CD4-positive, alpha-beta T cell treated with Interleukin-6 for 4 hours (primary cell): ENCODE results near the gene GABRQ.
A peak's percentile ranks its signal among the peaks of the same experiment; 100 is the strongest.

Experiments
- DNase-seq: peaks from one replicate; pipeline ENCODE4 v3.0.0-alpha.2; 2020; ENCODE audit warnings: mixed read lengths

Gene GABRQ

GRCh38 chrX:152637649-152638442 lies at the start of gene GABRQ:
GABRQ (plus strand) TSS chrX:152637895; CDS start chrX:152638203, 308 bp downstream.
- no peak for DNase-seq

- DNase-seq = no peak
These were observed 49.5 kb upstream of the GABRQ start for GRCh38 chrX:152588206-152588605.

- DNase-seq = no peak
These were observed 36.7 kb upstream of the GABRQ start for GRCh38 chrX:152600853-152601633.

- no peak for DNase-seq
These were observed 35.7 kb upstream of the GABRQ start for GRCh38 chrX:152601848-152602616.

- no peak for DNase-seq
These were observed 22.9 kb upstream of the GABRQ start for GRCh38 chrX:152614791-152615190.

GRCh38 chrX:152619897-152620296 lies 17.8 kb upstream of the GABRQ start:
- DNase-seq = no peak

- peak; percentile 31 for DNase-seq
These were observed 5.1 kb upstream of the GABRQ start for GRCh38 chrX:152632445-152633097.

- no peak for DNase-seq
These were observed 1.8 kb upstream of the GABRQ start for GRCh38 chrX:152635941-152636340.

- no peak for DNase-seq
These were observed 779 bp downstream of the GABRQ start for GRCh38 chrX:152638443-152638904.

GRCh38 chrX:152639426-152639825 lies 1.7 kb downstream of the GABRQ start:
- DNase-seq = no peak

- no peak for DNase-seq
These were observed 2.5 kb downstream of the GABRQ start for GRCh38 chrX:152640034-152640818.

- no peak for DNase-seq
These were observed 3.7 kb downstream of the GABRQ start for GRCh38 chrX:152641256-152641875.

- DNase-seq = no peak
These were observed 4.3 kb downstream of the GABRQ start for GRCh38 chrX:152641996-152642395.

GRCh38 chrX:152642931-152643564 lies 5.4 kb downstream of the GABRQ start:
- DNase-seq = no peak

- DNase-seq = no peak
These were observed 9.3 kb downstream of the GABRQ start for GRCh38 chrX:152646961-152647360.

GRCh38 chrX:152647978-152648377 lies 10.3 kb downstream of the GABRQ start:
- DNase-seq = no peak

GRCh38 chrX:152652060-152652459 lies 14.4 kb downstream of the GABRQ start:
- no peak for DNase-seq

GRCh38 chrX:152652467-152652866 lies 14.8 kb downstream of the GABRQ start:
- no peak for DNase-seq

GRCh38 chrX:152656087-152656486 lies 18.4 kb downstream of the GABRQ start:
- no peak for DNase-seq

GRCh38 chrX:152656890-152657289 lies 19.2 kb downstream of the GABRQ start:
- DNase-seq = no peak

GRCh38 chrX:152658302-152658701 lies 20.6 kb downstream of the GABRQ start:
- no peak for DNase-seq
